SU-DHL-6 (cell line): Measurements from ENCODE around the gene HMGN4.
A peak's percentile ranks its signal among the peaks of the same experiment; 100 is the strongest.

Experiments used
- H2AFZ ChIP-seq: fragments of 200-600 bp; sonication (generic); 2 replicates; pipeline ENCODE4 v1.6.1; 2014; ENCODE audit warnings: low read depth, mild to moderate bottlenecking, moderate library complexity, mixed read lengths, antibody characterized with exemption, low read length; ENCODE audit not compliant: severe bottlenecking
- H3F3A ChIP-seq: fragments of 200-600 bp; shearing (Covaris generic); 2 replicates; pipeline ENCODE4 v1.6.0; 2016; ENCODE audit warnings: antibody characterized with exemption, mild to moderate bottlenecking; ENCODE audit not compliant: insufficient read depth
- H3K27ac ChIP-seq: fragments of 200-600 bp; sonication (generic); 2 replicates; pipeline ENCODE4 v1.5.1; 2016; ENCODE audit warnings: low read depth, mild to moderate bottlenecking, low read length, moderate library complexity, mixed read lengths
- H3K27me3 ChIP-seq: fragments of 200-600 bp; sonication (generic), shearing (Covaris generic); 2 replicates; pipeline ENCODE4 v1.6.0; 2014; ENCODE audit warnings: mild to moderate bottlenecking, low read length
- H3K36me3 ChIP-seq: fragments of 200-600 bp; sonication (generic); 2 replicates; pipeline ENCODE4 v1.6.1; 2014; ENCODE audit warnings: mild to moderate bottlenecking, low read length, mixed read lengths
- H3K4me2 ChIP-seq: fragments of 300-600, 200-600 bp; shearing (Covaris generic), sonication (generic); 2 replicates; pipeline ENCODE4 v1.6.0; 2014; ENCODE audit warnings: low read length, low read depth, mild to moderate bottlenecking; ENCODE audit not compliant: poor library complexity, severe bottlenecking
- H3K4me3 ChIP-seq: fragments of 200-600 bp; sonication (generic); 2 replicates; pipeline ENCODE4 v1.5.1; 2014; ENCODE audit warnings: antibody characterized with exemption, low read length, mild to moderate bottlenecking, mixed read lengths; ENCODE audit not compliant: insufficient read depth, poor library complexity, severe bottlenecking
- H3K79me2 ChIP-seq: fragments of 200-600 bp; sonication (generic); 2 replicates; pipeline ENCODE4 v1.6.1; 2014; ENCODE audit warnings: mild to moderate bottlenecking, low read length, moderate library complexity; ENCODE audit not compliant: insufficient read depth
- H3K9ac ChIP-seq: fragments of 200-600 bp; sonication (generic); 2 replicates; pipeline ENCODE4 v1.7.0; 2014; ENCODE audit warnings: mild to moderate bottlenecking, low read length
- H3K9me2 ChIP-seq: fragments of 200-600 bp; sonication (generic); replicated peaks from 2 replicates; pipeline ENCODE4 v1.6.1; 2014; ENCODE audit warnings: low read length; ENCODE audit not compliant: insufficient read depth
- H3K9me3 ChIP-seq: fragments of 200-600 bp; sonication (generic); 2 replicates; pipeline ENCODE4 v1.6.1; 2014; ENCODE audit warnings: low read length, mixed read lengths; ENCODE audit not compliant: insufficient read depth
- H4K20me1 ChIP-seq: fragments of 200-600 bp; sonication (generic); 2 replicates; pipeline ENCODE4 v1.6.1; 2014; ENCODE audit warnings: low read depth, mild to moderate bottlenecking, antibody characterized with exemption, low read length, moderate library complexity, mixed read lengths
- CTCF ChIP-seq: fragments of 200-600 bp; sonication (generic); IDR thresholded peaks from one replicate; pipeline ENCODE4 v1.5.1; 2017; ENCODE audit warnings: antibody characterized with exemption, mild to moderate bottlenecking, low read length, moderate library complexity; ENCODE audit not compliant: insufficient read depth, poor library complexity, severe bottlenecking
- EZH2phosphoT487 ChIP-seq: fragments of 200-600 bp; sonication (generic), shearing (Covaris generic); conservative IDR thresholded peaks from 2 replicates; pipeline ENCODE4 v1.6.1; 2018; ENCODE audit warnings: mild to moderate bottlenecking, antibody characterized with exemption, low read length, moderate library complexity, mixed read lengths

The HMGN4 gene

GRCh38 chr6:26595669-26596269, 57.6 kb downstream of the HMGN4 start:
- no peaks in the 10 kb centered on the region for H3K9me3 ChIP-seq
- peak overlapping the region; percentile 79 for H3K9ac ChIP-seq

More at GRCh38 chr6:26595669-26596269, 57.6 kb downstream of the HMGN4 start:
- no peak overlapping the region; the same call in 1 of the 2 replicates for H3K27ac ChIP-seq
- peaks cover 20% of the 10 kb centered on the region for H3K79me2 ChIP-seq
- H3K27me3 ChIP-seq: no peaks in the 10 kb centered on the region
- H3K9me2 ChIP-seq: no peaks in the 10 kb centered on the region
- peaks cover 18% of the 10 kb centered on the region; the same call in 1 of the 2 replicates for H3K36me3 ChIP-seq
- H4K20me1 ChIP-seq: no peaks in the 10 kb centered on the region
- peak overlapping the region; percentile 92 for H2AFZ ChIP-seq
- H3F3A ChIP-seq: peaks cover 18% of the 10 kb centered on the region; the same call in 1 of the 2 replicates
- peak overlapping the region; percentile 84 for H3K4me3 ChIP-seq
- H3K4me2 ChIP-seq: peak overlapping the region; percentile 91
- TF ChIP-seq CTCF: peak; percentile 100
- TF ChIP-seq EZH2phosphoT487: no peak
